ENCODE data around the gene GNB2. TPM values are rescaled to one million over a fixed set of nuclear protein-coding genes. Genes with fewer than 3 reads are reported as not detected.

GNB2 gene
- total RNA-seq, 1 experiment from 2014 or later, result 174 TPM

- peaks cover 24% of the 10 kb centered on the region; the same call in 1 of the 2 replicates for H3K79me2 ChIP-seq (ENCODE audit: insufficient read depth, low read length)
Observed at GRCh38 chr7:100687751-100688300, 14.3 kb downstream of the GNB2 start.

More at GRCh38 chr7:100687751-100688300, 14.3 kb downstream of the GNB2 start:
- no peak overlapping the region for H3K18ac ChIP-seq (ENCODE audit: insufficient read length, low read depth, low read length)
- Mint-ChIP-seq H3K4me1 (peaks cover 20 to 26% of the 10 kb centered on the region in 2 experiments), H3K9me3 (no peaks in the 10 kb centered on the region), H3K27me3 (ENCODE audit: low read depth) (no peaks in the 10 kb centered on the region), H3K27ac (0 out of 7 replicates have a peak overlapping the region, but pooled peaks of 1 of the 3 experiments have one; percentile 36), H3K4me3 (no peak overlapping the region), H3K36me3 (ENCODE audit: insufficient read depth in 1 of 3, low read depth in 3 of 3) (peaks cover 32 to 67% (median 62%) of the 10 kb centered on the region in 3 experiments)
- H3K9me3 ChIP-seq (ENCODE audit: control insufficient read depth, low read depth, low read length), result no peaks in the 10 kb centered on the region
- TF ChIP-seq CTCF (conservative IDR thresholded peaks at IDR 0.05), result no peak
- no peak overlapping the region for H3K4ac ChIP-seq (ENCODE audit: low read depth, low read length)
- no peak overlapping the region for H4K5ac ChIP-seq (ENCODE audit: insufficient read length, low read depth, low read length)
- no peak for DNase-seq
- no peak overlapping the region for H3K27ac ChIP-seq (ENCODE audit: insufficient read length, low read depth, low read length)
- no peak overlapping the region for H3K9ac ChIP-seq (ENCODE audit: extremely low read depth, insufficient read length, low read length)
- H3K14ac ChIP-seq (ENCODE audit: insufficient read depth, low read length), result no peak overlapping the region
- H2BK5ac ChIP-seq (ENCODE audit: insufficient read length, low read length), result no peak overlapping the region
- no peak overlapping the region for H2AK5ac ChIP-seq (ENCODE audit: insufficient read length, low read length)
- H4K20me1 ChIP-seq (ENCODE audit: control insufficient read depth, insufficient read depth, insufficient read length), result no peaks in the 10 kb centered on the region
- no peak overlapping the region for H3K4me2 ChIP-seq (ENCODE audit: insufficient read depth, insufficient read length, low read length)
- H3K79me1 ChIP-seq (ENCODE audit: insufficient read depth, low read depth, low read length, poor library complexity, severe bottlenecking), result peaks cover 5% of the 10 kb centered on the region
- H4K91ac ChIP-seq (ENCODE audit: insufficient read length, low read depth, low read length), result no peak overlapping the region
- H3K23me2 ChIP-seq (ENCODE audit: insufficient read length, low read depth, low read length, poor library complexity, severe bottlenecking), result peaks cover 7% of the 10 kb centered on the region
- H2BK120ac ChIP-seq (ENCODE audit: low read depth, low read length, poor library complexity, severe bottlenecking), result no peak overlapping the region
- H3K23ac ChIP-seq (ENCODE audit: insufficient read length, low read depth, low read length), result no peak overlapping the region
- no peak overlapping the region for H2BK12ac ChIP-seq (ENCODE audit: insufficient read length, low read depth, low read length)
- no peak overlapping the region for H4K8ac ChIP-seq (replicated peaks; ENCODE audit: insufficient read length, low read depth, low read length)
- no peaks in the 10 kb centered on the region for H3K27me3 ChIP-seq (ENCODE audit: insufficient read depth, low read length)
- H3K56ac ChIP-seq (ENCODE audit: insufficient read length, low read depth, low read length), result no peak overlapping the region
- no CpG with 5 or more reads among the region's 25 CpGs for WGBS (ENCODE audit: extremely low coverage, insufficient read length, low lambda C conversion rate)
- no peak overlapping the region for H3T11ph ChIP-seq (ENCODE audit: low read length)
- no peak overlapping the region for H2AFZ ChIP-seq (ENCODE audit: low read length)
- no peak overlapping the region for H2BK20ac ChIP-seq (ENCODE audit: low read depth, low read length, poor library complexity, severe bottlenecking)
- H2BK15ac ChIP-seq (ENCODE audit: low read depth, low read length), result no peak overlapping the region
- 0 out of 2 replicates have a peak, but pooled peaks cover 5% of the 10 kb centered on the region for H3K4me1 ChIP-seq (ENCODE audit: insufficient read depth, low read length)
